Measurements from ENCODE around the gene SNX11.
"Not testable (repeated sequence)": the region's sequence is repeated elsewhere in the genome, so short reads cannot be mapped to it uniquely, and the experiment has no call there.

Gene SNX11, protein sequence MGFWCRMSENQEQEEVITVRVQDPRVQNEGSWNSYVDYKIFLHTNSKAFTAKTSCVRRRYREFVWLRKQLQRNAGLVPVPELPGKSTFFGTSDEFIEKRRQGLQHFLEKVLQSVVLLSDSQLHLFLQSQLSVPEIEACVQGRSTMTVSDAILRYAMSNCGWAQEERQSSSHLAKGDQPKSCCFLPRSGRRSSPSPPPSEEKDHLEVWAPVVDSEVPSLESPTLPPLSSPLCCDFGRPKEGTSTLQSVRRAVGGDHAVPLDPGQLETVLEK

GRCh38 chr17:48107137-48108055 lies at the start of gene SNX11:
Gene SNX11 (plus strand): TSS chr17:48107766. CDS start chr17:48112044, 4,278 bp downstream.
- peak; percentile 86 for DNase-seq

- no peak for DNase-seq
Measured at GRCh38 chr17:48058393-48059124, 49.0 kb upstream of the SNX11 start.

- DNase-seq: no peak
Measured at GRCh38 chr17:48059125-48059668, 48.4 kb upstream of the SNX11 start.

DNA sequence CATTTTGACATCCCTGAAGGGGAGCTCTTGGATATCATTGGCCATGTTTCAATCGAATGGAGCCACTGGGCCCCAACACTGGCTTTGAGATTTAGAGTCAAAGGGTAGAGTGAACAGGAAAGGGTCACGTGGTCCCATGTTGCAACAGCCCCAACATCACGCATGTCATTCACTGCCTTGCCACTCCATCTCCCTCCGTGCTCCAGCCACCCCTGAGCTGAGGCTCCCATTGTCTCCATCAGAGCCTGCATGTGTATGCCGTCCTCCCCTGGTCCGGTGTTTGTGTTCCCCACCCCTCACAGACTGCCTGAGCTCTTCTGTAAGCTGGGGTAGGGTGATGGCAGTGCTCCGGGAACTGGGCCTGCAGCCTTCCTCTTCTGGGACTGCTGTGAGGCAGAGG lies 47.3 kb upstream of the SNX11 start:
- no peak for DNase-seq

- no peak for DNase-seq
Measured at GRCh38 chr17:48062273-48062672, 45.3 kb upstream of the SNX11 start.

DNA sequence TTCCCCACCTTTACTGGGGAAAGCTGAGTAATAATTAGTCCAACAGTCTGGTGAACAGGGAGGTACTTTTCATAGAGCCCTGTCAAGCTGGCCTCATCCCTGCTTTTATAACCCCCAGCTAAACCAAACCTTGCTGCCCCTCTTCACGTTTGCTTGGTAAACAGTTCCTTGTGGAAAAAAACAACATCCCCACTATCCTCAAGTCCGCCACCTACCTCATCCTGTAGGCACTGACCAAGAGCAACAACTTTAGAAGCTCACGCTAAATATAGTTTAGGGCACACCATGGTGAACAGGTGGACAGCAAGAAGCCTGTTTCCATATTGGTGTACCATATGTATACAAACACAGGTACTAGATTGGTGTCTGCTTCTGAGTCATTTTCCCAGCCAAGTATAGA lies 42.9 kb upstream of the SNX11 start:
- no peak for DNase-seq

- no peak for DNase-seq
Measured at GRCh38 chr17:48066192-48066591, 41.4 kb upstream of the SNX11 start.

DNA sequence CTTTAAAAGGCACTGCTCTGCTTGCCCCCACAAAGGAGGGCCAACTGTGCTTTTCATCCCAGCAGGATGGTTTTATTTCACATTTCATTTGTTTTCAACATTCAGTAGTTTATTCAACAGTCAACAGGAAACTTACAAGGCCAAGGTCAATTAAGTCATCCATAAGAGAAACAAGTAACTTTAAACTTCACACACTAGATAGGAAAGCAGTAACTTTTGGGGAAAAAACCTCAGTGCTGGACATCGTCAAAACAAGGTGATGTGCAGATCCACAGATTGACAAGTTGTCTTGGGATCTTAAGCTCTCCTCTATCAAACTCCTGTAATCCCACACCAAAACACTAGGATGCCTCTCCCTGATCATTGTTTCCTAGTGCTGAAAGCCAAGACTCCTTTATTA lies 40.9 kb upstream of the SNX11 start:
- DNase-seq: no peak

- DNase-seq: no peak
Measured at GRCh38 chr17:48067245-48067644, 40.3 kb upstream of the SNX11 start.

GRCh38 chr17:48067808-48068207 lies 39.8 kb upstream of the SNX11 start:
- DNase-seq: not testable (repeated sequence)

DNA sequence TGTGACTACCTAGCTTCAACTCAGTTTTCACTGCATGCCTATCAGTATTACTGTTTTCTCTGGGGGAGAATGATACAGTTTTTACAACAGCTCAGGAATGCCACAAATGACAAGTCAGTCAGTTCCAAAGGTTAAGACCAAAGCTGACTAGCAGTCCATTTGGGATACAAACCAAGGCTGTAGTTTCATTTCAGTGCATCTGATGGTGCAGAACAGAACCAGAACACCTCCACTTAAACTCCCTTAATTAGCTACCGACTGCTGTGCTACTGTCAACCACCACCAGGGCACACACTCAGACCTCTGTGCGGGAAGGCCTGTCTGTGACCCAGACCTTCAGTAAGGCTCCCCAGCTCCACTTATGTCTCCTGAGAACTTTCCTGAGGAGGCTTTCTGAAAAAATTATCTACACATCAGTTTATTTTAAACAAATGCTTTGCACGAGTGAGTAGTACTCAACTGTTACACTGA lies 39.0 kb upstream of the SNX11 start:
- no peak for DNase-seq

- DNase-seq: no peak
Measured at GRCh38 chr17:48070195-48070594, 37.4 kb upstream of the SNX11 start.

GRCh38 chr17:48071654-48072053 lies 35.9 kb upstream of the SNX11 start:
- no peak for DNase-seq

GRCh38 chr17:48072811-48073210 lies 34.8 kb upstream of the SNX11 start:
- DNase-seq: not testable (repeated sequence)

GRCh38 chr17:48073566-48074094 lies 33.9 kb upstream of the SNX11 start:
- DNase-seq: not testable (repeated sequence)

GRCh38 chr17:48074322-48075081 lies 33.1 kb upstream of the SNX11 start:
- DNase-seq: peak; percentile 34

- DNase-seq: not testable (repeated sequence)
Measured at GRCh38 chr17:48077152-48077551, 30.4 kb upstream of the SNX11 start.

DNA sequence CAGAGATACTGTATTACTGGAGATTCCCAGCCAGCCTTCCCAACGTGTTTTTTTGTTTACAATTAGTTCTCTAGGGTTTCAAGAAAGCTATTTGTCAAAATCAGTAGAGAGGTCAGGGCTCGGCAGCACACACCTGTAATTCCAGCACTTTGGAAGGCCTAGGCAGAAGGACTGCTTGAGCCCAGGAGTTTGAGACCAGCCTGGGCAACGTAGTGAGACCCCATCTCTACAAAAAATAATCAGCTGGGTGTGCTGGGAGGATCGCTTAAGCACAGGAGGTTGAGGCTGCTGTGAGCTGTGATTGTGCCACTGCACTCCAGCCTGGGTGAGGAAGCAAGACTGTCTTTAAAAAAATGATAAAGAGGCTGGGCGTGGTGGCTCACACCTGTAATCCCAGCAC lies 25.7 kb upstream of the SNX11 start:
- DNase-seq: no peak

- no peak for DNase-seq
Measured at GRCh38 chr17:48084932-48085331, 22.6 kb upstream of the SNX11 start.

GRCh38 chr17:48093341-48094045 lies 14.1 kb upstream of the SNX11 start:
- no peak for DNase-seq

DNA sequence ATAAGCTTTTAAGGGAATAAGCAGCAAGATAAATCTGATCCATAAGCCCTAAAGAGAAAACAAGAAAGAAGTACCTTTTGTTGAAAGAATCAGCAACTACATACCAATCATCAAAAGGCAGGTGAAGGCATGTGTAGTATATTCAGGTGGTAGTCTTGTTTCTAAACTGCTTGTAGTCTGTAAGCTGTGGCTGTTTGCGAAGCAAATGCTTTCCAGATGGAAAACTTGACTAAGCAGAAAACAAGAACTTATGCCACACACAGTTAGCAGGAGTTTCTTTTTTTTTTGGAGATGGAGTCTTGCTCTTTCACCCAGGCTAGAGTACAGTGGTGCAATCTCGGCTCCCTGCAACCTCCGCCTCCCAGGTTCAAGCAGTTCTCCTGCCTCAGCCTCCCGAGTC lies 12.0 kb upstream of the SNX11 start:
- DNase-seq: no peak

All from NCI-H1092 treated with DMSO at 0.1 percent for 48 hours (cell line).